ENCODE measurements around the gene CELF1.

CELF1 gene

DNA sequence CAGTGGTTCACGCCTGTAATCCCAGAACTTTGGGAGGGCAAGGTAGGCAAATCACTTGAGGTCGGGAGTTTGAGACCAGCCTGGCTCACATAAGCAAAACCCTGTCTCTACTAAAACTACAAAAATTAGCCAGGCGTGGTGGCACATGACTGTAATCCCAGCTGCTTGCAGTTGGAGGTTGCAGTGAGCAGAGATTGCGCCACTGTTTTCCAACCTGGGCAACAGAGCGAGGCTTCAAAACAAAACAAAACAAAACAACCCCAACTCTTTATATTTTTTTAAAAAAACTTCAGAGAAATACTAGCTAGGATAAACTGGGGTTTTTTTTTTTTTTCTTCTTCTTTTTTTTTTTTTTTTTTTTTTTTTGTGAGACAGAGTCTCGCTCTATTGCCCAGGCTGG is 72.2 kb downstream of the CELF1 start:
- no peak overlapping the region for H3K27ac ChIP-seq (ENCODE audit: low read length)
- DNase-seq = no peak
- H3K27me3 ChIP-seq (replicated peaks; ENCODE audit: insufficient read depth, low read length) = no peaks in the 10 kb centered on the region
- no peak for TF ChIP-seq EZH2 (optimal IDR thresholded peaks at IDR 0.05; ENCODE audit: low read depth, low read length)
- TF ChIP-seq, protein P1, sequence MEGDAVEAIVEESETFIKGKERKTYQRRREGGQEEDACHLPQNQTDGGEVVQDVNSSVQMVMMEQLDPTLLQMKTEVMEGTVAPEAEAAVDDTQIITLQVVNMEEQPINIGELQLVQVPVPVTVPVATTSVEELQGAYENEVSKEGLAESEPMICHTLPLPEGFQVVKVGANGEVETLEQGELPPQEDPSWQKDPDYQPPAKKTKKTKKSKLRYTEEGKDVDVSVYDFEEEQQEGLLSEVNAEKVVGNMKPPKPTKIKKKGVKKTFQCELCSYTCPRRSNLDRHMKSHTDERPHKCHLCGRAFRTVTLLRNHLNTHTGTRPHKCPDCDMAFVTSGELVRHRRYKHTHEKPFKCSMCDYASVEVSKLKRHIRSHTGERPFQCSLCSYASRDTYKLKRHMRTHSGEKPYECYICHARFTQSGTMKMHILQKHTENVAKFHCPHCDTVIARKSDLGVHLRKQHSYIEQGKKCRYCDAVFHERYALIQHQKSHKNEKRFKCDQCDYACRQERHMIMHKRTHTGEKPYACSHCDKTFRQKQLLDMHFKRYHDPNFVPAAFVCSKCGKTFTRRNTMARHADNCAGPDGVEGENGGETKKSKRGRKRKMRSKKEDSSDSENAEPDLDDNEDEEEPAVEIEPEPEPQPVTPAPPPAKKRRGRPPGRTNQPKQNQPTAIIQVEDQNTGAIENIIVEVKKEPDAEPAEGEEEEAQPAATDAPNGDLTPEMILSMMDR (IDR thresholded peaks at IDR 0.05; ENCODE audit: low read length) = no peak
- no peak for TF ChIP-seq EZH2phosphoT487 (IDR thresholded peaks at IDR 0.05; ENCODE audit: low read length)
- no peaks in the 10 kb centered on the region for H3F3A ChIP-seq (ENCODE audit: insufficient read depth, low read length)
- H3K9me2 ChIP-seq (replicated peaks; ENCODE audit: insufficient read depth, low read length) = no peaks in the 10 kb centered on the region
- no peaks in the 10 kb centered on the region for H3K4me1 ChIP-seq (ENCODE audit: low read length)
- no peaks in the 10 kb centered on the region for H4K20me1 ChIP-seq (ENCODE audit: insufficient read depth, low read length)
- H3K79me2 ChIP-seq (ENCODE audit: low read length) = peaks cover 4% of the 10 kb centered on the region; the same call in 1 of the 2 replicates
- H3K36me3 ChIP-seq (replicated peaks; ENCODE audit: insufficient read depth, low read length) = peaks cover 14% of the 10 kb centered on the region
- H3K4me2 ChIP-seq (ENCODE audit: low read depth, low read length) = no peak overlapping the region
- no peaks in the 10 kb centered on the region for H3K9me3 ChIP-seq (replicated peaks; ENCODE audit: insufficient read depth, low read length)
- no peak overlapping the region for H3K9ac ChIP-seq (ENCODE audit: low read length)
- H3K4me3 ChIP-seq (ENCODE audit: low read length) = no peak overlapping the region
- H2AFZ ChIP-seq (ENCODE audit: low read length) = no peak overlapping the region

DNA sequence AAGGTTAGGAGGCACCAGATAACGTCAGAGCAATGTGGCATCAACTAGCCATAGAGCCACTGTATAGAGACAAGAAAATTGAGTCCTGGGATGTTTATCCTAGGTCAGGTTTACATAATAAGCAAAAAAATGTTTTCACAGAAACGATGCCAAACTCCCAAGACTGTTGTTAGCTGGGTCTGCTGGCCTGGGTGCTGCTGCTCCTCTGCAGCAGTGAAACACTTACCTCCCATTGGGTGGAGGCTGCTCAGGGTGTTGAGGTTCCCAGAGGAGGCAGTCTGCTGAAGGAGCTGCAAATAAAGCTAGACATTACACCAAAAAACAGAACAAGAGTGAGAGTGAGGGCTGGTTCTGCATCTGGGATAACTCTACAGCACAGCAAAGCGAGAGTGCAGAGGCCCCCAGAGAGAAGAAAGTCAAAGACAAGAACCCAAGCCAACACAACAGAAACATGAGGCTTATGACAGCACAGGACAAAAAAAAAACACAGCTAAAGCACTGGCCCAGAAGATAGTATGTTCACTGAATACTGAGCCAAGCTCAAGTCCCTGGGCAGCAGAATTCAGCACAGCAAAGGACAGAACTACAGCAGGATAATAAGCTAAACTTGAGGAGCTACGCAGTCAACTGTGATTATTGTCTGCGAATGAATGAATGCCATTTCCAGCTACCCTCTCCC is 74.1 kb downstream of the CELF1 start:
- Histone ChIP-seq H3K4me1 (ENCODE audit: low read length) (no peaks in the 10 kb centered on the region), H3K79me2 (ENCODE audit: low read length) (peaks cover 4% of the 10 kb centered on the region; the same call in 1 of the 2 replicates), H3K9ac (ENCODE audit: low read length) (no peak overlapping the region), H3K9me3 (replicated peaks; ENCODE audit: insufficient read depth, low read length) (no peaks in the 10 kb centered on the region), H2AFZ (ENCODE audit: low read length) (no peak overlapping the region), H4K20me1 (ENCODE audit: insufficient read depth, low read length) (no peaks in the 10 kb centered on the region), H3F3A (ENCODE audit: insufficient read depth, low read length) (no peaks in the 10 kb centered on the region), H3K36me3 (replicated peaks; ENCODE audit: insufficient read depth, low read length) (peaks cover 14% of the 10 kb centered on the region), H3K9me2 (replicated peaks; ENCODE audit: insufficient read depth, low read length) (no peaks in the 10 kb centered on the region), H3K27ac (ENCODE audit: low read length) (no peak overlapping the region), H3K4me2 (ENCODE audit: low read depth, low read length) (no peak overlapping the region), H3K4me3 (ENCODE audit: low read length) (no peak overlapping the region), H3K27me3 (replicated peaks; ENCODE audit: insufficient read depth, low read length) (no peaks in the 10 kb centered on the region)
- no peak for DNase-seq
- TF ChIP-seq EZH2phosphoT487 (IDR thresholded peaks at IDR 0.05; ENCODE audit: low read length) = no peak
- TF ChIP-seq, protein P1 (IDR thresholded peaks at IDR 0.05; ENCODE audit: low read length) = no peak
- TF ChIP-seq EZH2 (optimal IDR thresholded peaks at IDR 0.05; ENCODE audit: low read depth, low read length) = no peak

DNA sequence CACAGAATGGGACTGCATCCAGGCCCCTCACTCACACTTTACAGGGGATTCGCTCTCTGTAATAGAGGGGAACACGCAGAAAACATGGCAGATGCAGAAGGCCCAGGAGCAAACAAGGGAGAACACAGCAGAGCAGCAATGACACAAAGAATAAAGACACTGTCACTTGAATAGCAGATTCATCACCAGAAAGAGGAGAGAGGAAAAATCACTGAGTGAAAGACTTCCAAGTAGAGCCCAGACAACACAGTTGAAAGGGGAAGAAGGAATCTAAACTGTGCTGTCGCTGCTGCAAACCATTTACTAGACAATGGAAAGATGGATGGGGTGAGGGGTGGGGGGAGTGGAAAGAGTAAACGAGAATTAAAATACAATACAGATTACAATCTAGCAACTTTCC is 75.2 kb downstream of the CELF1 start:
- H3K27ac ChIP-seq (ENCODE audit: low read length) = no peak overlapping the region
- TF ChIP-seq, protein P1 (IDR thresholded peaks at IDR 0.05; ENCODE audit: low read length) = no peak
- no peak for TF ChIP-seq EZH2phosphoT487 (IDR thresholded peaks at IDR 0.05; ENCODE audit: low read length)
- no peak for TF ChIP-seq EZH2 (optimal IDR thresholded peaks at IDR 0.05; ENCODE audit: low read depth, low read length)
- no peak for DNase-seq
- no peaks in the 10 kb centered on the region; the same call in 1 of the 2 replicates for H4K20me1 ChIP-seq (ENCODE audit: insufficient read depth, low read length)
- no peaks in the 10 kb centered on the region for H3K27me3 ChIP-seq (replicated peaks; ENCODE audit: insufficient read depth, low read length)
- H3K4me2 ChIP-seq (ENCODE audit: low read depth, low read length) = no peak overlapping the region
- no peaks in the 10 kb centered on the region for H3K9me3 ChIP-seq (replicated peaks; ENCODE audit: insufficient read depth, low read length)
- H3K36me3 ChIP-seq (replicated peaks; ENCODE audit: insufficient read depth, low read length) = peaks cover 10% of the 10 kb centered on the region
- no peaks in the 10 kb centered on the region for H3K9me2 ChIP-seq (replicated peaks; ENCODE audit: insufficient read depth, low read length)
- no peak overlapping the region for H3K9ac ChIP-seq (ENCODE audit: low read length)
- H3F3A ChIP-seq (ENCODE audit: insufficient read depth, low read length) = no peaks in the 10 kb centered on the region
- no peak overlapping the region for H3K4me3 ChIP-seq (ENCODE audit: low read length)
- H3K4me1 ChIP-seq (ENCODE audit: low read length) = no peaks in the 10 kb centered on the region
- H3K79me2 ChIP-seq (ENCODE audit: low read length) = peaks cover 4% of the 10 kb centered on the region; the same call in 1 of the 2 replicates
- H2AFZ ChIP-seq (ENCODE audit: low read length) = no peak overlapping the region

Measured in MM.1S (cell line).